IMR-90 (cell line): Measurements from ENCODE around the gene EVX1.

Experiments used
- BHLHE40 ChIP-seq: fragments of 150-350 bp; IDR thresholded peaks from 2 replicates; pipeline ENCODE4 v1.6.1; 2016; ENCODE audit warnings: mild to moderate bottlenecking, low read depth, low read length
- CEBPB ChIP-seq: IDR thresholded peaks from 2 replicates; pipeline ENCODE4 v1.6.1; 2012; ENCODE audit warnings: low read depth, low read length, improper control_type of control experiment
- FOS ChIP-seq: fragments of 150-350 bp; IDR thresholded peaks from 2 replicates; pipeline ENCODE4 v1.6.1; 2016; ENCODE audit warnings: low read depth, low read length
- POLR2A ChIP-seq: IDR thresholded peaks from 2 replicates; pipeline ENCODE4 v1.6.1; 2012; ENCODE audit warnings: mild to moderate bottlenecking, low read depth, low read length
- RAD21 ChIP-seq: IDR thresholded peaks from 2 replicates; pipeline ENCODE4 v1.6.1; 2012; ENCODE audit warnings: low read length, improper control_type of control experiment
- TF ChIP-seq, protein P1 (sequence below): conservative IDR thresholded peaks from 2 replicates; pipeline ENCODE4 v1.5.1; 2012; ENCODE audit warnings: mild to moderate bottlenecking, low read depth, low read length, improper control_type of control experiment

DNA sequence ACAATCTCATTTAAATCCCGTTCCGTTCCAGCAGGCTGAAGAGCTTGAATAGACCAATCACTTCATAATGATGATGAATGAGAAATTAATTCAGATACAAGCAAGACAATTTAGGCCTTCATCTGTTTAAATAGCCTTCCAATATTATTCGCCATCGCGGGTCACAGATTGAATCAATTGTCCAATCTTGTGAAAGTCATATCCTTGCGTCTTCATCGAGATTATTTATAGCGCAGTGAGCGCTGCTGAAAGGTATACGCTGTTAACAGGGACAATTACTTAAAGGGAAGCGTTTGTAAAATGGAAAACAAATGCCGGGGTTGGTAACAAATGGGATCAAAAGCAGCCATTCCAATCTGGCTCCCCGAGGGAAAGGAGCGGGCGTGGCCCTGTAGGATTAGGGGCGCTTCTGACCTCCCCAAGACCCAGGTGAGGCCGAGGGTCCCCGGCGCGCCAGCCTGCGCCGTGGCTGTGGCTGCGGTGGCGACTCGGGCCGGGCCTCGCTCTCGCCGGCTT lies 8.6 kb downstream of the EVX1 start:
- TF ChIP-seq, protein P1, sequence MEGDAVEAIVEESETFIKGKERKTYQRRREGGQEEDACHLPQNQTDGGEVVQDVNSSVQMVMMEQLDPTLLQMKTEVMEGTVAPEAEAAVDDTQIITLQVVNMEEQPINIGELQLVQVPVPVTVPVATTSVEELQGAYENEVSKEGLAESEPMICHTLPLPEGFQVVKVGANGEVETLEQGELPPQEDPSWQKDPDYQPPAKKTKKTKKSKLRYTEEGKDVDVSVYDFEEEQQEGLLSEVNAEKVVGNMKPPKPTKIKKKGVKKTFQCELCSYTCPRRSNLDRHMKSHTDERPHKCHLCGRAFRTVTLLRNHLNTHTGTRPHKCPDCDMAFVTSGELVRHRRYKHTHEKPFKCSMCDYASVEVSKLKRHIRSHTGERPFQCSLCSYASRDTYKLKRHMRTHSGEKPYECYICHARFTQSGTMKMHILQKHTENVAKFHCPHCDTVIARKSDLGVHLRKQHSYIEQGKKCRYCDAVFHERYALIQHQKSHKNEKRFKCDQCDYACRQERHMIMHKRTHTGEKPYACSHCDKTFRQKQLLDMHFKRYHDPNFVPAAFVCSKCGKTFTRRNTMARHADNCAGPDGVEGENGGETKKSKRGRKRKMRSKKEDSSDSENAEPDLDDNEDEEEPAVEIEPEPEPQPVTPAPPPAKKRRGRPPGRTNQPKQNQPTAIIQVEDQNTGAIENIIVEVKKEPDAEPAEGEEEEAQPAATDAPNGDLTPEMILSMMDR, result no peak
- TF ChIP-seq POLR2A (no peak), RAD21 (no peak), BHLHE40 (no peak), CEBPB (no peak), FOS (no peak)
